GM12891 (cell line): ENCODE measurements around the gene KLHL42.

Experiments
- DNase-seq: peaks from one replicate; pipeline ENCODE4 v3.0.0; 2011; ENCODE audit warnings: low spot score; ENCODE audit not compliant: insufficient read length
- FAIRE-seq: peaks from 2 replicates; lab custom pipeline; 2011; peaks lifted over from hg19 to GRCh38; lab: Jason Lieb, UNC
- PAX5 ChIP-seq: IDR thresholded peaks from 2 replicates; pipeline ENCODE4 v1.6.1; 2011; ENCODE audit warnings: low read length, moderate library complexity, mild to moderate bottlenecking; ENCODE audit not compliant: insufficient read depth, severe bottlenecking
- POLR2A ChIP-seq: IDR thresholded peaks from 2 replicates; pipeline ENCODE4 v1.6.1; 2011; ENCODE audit warnings: low read depth, low read length, control low read depth
- POLR2AphosphoS5 ChIP-seq: IDR thresholded peaks from 2 replicates; pipeline ENCODE4 v1.6.1; 2011; ENCODE audit warnings: low read depth, low read length, control low read depth
- POU2F2 ChIP-seq: IDR thresholded peaks from 2 replicates; pipeline ENCODE4 v1.6.1; 2011; ENCODE audit warnings: low read depth, mild to moderate bottlenecking, control low read depth, low read length, moderate library complexity
- SPI1 ChIP-seq: IDR thresholded peaks from 2 replicates; pipeline ENCODE4 v1.6.1; 2011; ENCODE audit warnings: low read depth, low read length, control low read depth
- TAF1 ChIP-seq: IDR thresholded peaks from 2 replicates; pipeline ENCODE4 v1.6.1; 2011; ENCODE audit warnings: low read depth, low read length, control low read depth

Gene KLHL42

DNA sequence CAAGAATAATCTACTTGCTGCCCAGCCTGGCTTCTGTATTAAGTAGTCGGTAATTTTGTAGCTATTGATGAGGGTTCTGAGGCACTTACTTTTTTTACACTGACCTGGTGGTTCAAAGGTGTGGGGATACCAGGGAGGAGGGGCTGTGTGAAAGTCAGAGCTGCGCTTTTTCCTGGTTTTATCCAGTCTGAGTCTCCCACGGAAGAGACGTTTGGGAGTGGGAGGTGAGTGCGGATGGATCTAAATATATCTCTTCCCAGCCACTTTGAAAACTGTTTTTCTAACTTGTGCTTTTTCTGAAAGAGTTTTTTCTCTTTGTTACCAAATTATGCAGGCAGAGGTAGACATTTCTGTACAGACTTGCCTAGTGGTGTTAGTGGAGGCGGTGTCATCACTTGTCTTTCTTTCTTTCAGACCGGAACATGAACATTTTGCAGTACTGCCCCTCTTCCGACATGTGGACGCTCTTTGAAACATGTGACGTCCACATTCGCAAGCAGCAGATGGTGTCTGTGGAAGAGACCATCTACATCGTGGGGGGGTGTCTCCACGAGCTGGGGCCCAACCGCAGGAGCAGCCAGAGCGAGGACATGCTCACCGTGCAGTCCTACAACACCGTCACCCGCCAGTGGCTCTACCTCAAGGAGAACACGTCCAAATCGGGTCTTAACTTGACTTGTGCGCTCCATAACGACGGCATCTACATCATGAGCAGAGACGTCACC lies 17.4 kb downstream of the KLHL42 start:
- TF ChIP-seq POU2F2 (no peak), POLR2AphosphoS5 (no peak), SPI1 (no peak), PAX5 (no peak), POLR2A (no peak), TAF1 (no peak)
- DNase-seq: no peak
- FAIRE-seq: no peak

GRCh38 chr12:27800819-27801218 lies 20.8 kb downstream of the KLHL42 start:
- FAIRE-seq (no peak), DNase-seq (no peak)

GRCh38 chr12:27801630-27802029 lies 21.6 kb downstream of the KLHL42 start:
- FAIRE-seq: no peak
- DNase-seq: no peak
- no peak for TF ChIP-seq POLR2AphosphoS5
- TF ChIP-seq PAX5: no peak
- no peak for TF ChIP-seq POLR2A
- no peak for TF ChIP-seq SPI1
- no peak for TF ChIP-seq TAF1
- no peak for TF ChIP-seq POU2F2

More at GRCh38 chr12:27800819-27801218, 20.8 kb downstream of the KLHL42 start:
- TF ChIP-seq POLR2A: no peak
- TF ChIP-seq SPI1: no peak
- TF ChIP-seq POLR2AphosphoS5: no peak
- no peak for TF ChIP-seq TAF1
- no peak for TF ChIP-seq POU2F2
- no peak for TF ChIP-seq PAX5

GRCh38 chr12:27802511-27802910 lies 22.5 kb downstream of the KLHL42 start:
- no peak for DNase-seq
- TF ChIP-seq SPI1 (no peak), TAF1 (no peak), POU2F2 (no peak), PAX5 (no peak), POLR2A (no peak), POLR2AphosphoS5 (no peak)
- FAIRE-seq: no peak

GRCh38 chr12:27802936-27803335 lies 22.9 kb downstream of the KLHL42 start:
- TF ChIP-seq TAF1 (no peak), POLR2A (no peak), SPI1 (no peak), POU2F2 (no peak), PAX5 (no peak), POLR2AphosphoS5 (no peak)
- FAIRE-seq (no peak), DNase-seq (no peak)

GRCh38 chr12:27805238-27805637 lies 25.2 kb downstream of the KLHL42 start:
- no peak for FAIRE-seq
- no peak for DNase-seq
- TF ChIP-seq PAX5: no peak
- TF ChIP-seq POU2F2: no peak
- TF ChIP-seq SPI1: no peak
- no peak for TF ChIP-seq TAF1
- no peak for TF ChIP-seq POLR2AphosphoS5

DNA sequence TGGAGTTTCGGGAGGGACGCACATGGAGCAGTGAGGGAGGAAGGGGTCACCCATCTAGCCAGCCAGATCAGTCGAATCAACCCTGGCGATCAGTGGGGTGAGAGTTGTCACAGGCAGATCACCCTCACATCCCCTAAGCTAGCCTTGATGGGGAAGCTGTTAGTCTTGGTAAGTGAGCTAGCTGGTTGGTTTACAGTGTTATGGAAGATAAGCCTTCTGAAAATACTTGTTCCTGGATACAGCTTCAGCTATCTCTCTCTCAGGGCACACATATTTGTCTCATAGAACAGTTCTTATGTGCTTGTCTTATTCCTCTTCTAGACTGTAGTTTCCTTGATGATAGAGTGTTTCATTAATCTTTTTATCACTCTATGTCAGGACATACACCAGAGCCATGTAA lies 26.2 kb downstream of the KLHL42 start:
- TF ChIP-seq POLR2AphosphoS5 (no peak), POLR2A (no peak), POU2F2 (no peak), SPI1 (no peak), PAX5 (no peak), TAF1 (no peak)
- FAIRE-seq: no peak

GRCh38 chr12:27807063-27807703 lies 27.1 kb downstream of the KLHL42 start:
- TF ChIP-seq TAF1 (no peak), POU2F2 (no peak), PAX5 (no peak), SPI1 (no peak), POLR2A (no peak), POLR2AphosphoS5 (no peak)
- FAIRE-seq (no peak), DNase-seq (no peak)

More for the DNA sequence above, 26.2 kb downstream of the KLHL42 start:
- no peak for DNase-seq

DNA sequence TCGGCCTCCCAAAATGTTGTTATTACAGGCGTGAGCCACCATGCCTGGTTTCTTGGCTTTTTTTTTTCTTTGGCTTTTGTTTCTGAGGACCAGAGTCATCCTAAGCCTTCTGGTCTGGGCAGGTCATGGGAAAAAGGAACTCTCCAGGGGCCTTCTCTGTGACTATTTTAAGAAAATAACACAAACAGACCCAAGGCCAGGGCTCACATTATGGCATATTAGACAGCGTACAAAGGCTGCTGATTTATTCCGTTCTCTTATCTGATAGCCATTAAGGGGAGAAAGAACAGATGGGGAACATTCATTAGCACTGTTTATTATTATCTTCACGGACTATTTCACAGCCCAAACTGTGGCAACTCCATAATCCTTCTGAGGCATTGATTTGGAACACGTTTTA lies 28.8 kb downstream of the KLHL42 start:
- no peak for TF ChIP-seq TAF1
- no peak for TF ChIP-seq PAX5
- TF ChIP-seq SPI1: no peak
- no peak for TF ChIP-seq POU2F2
- no peak for TF ChIP-seq POLR2A
- no peak for TF ChIP-seq POLR2AphosphoS5
- DNase-seq (no peak), FAIRE-seq (no peak)
